HEK293T (cell line): ENCODE data around the gene ZFR2.

ENCODE experiments used
- CTCF ChIA-PET: fragments of 350-600 bp; formaldehyde crosslinking; extraction: SDS; loops from one replicate; lab custom pipeline; 2021; ENCODE audit warnings: antibody characterized with exemption, inconsistent platforms; lab: Yijun Ruan, JAX
- POLR2A ChIA-PET: fragments of 350-600 bp; formaldehyde crosslinking; extraction: SDS; loops from one replicate; lab custom pipeline; 2020; ENCODE audit warnings: antibody characterized with exemption, inconsistent platforms; lab: Yijun Ruan, JAX
- DNase-seq: peaks from one replicate; pipeline ENCODE4 v3.0.0; 2012; ENCODE audit warnings: mixed read lengths; ENCODE audit errors: extremely low spot score
- ARNT ChIP-seq: fragments of 450-650 bp; IDR thresholded peaks from 2 replicates; pipeline ENCODE4 v1.6.1; 2017; ENCODE audit warnings: mild to moderate bottlenecking
- BHLHE40 ChIP-seq: fragments of 450-650 bp; IDR thresholded peaks from 2 replicates; pipeline ENCODE4 v1.6.1; 2016; ENCODE audit warnings: mild to moderate bottlenecking, moderate library complexity, borderline replicate concordance
- CTBP1 ChIP-seq: fragments of 450-650 bp; IDR thresholded peaks from 2 replicates; pipeline ENCODE4 v1.6.1; 2016; ENCODE audit warnings: borderline replicate concordance
- ELF4 ChIP-seq: fragments of 450-650 bp; IDR thresholded peaks from 2 replicates; pipeline ENCODE4 v1.6.1; 2017; ENCODE audit warnings: antibody characterized with exemption
- FOXA1 ChIP-seq: fragments of 450-650 bp; IDR thresholded peaks from 2 replicates; pipeline ENCODE4 v1.6.1; 2016; ENCODE audit warnings: mild to moderate bottlenecking
- FOXK2 ChIP-seq: fragments of 450-650 bp; IDR thresholded peaks from 2 replicates; pipeline ENCODE4 v1.6.1; 2016; ENCODE audit warnings: mild to moderate bottlenecking
- FOXM1 ChIP-seq: fragments of 450-650 bp; IDR thresholded peaks from 2 replicates; pipeline ENCODE4 v1.6.1; 2017; ENCODE audit warnings: mild to moderate bottlenecking, borderline replicate concordance
- HDGF ChIP-seq: fragments of 450-650 bp; IDR thresholded peaks from 2 replicates; pipeline ENCODE4 v1.6.1; 2017; ENCODE audit warnings: antibody characterized with exemption, borderline replicate concordance
- L3MBTL2 ChIP-seq: fragments of 450-650 bp; conservative IDR thresholded peaks from 2 replicates; pipeline ENCODE4 v1.6.1; 2016; ENCODE audit warnings: mild to moderate bottlenecking
- LEF1 ChIP-seq: fragments of 450-650 bp; IDR thresholded peaks from 2 replicates; pipeline ENCODE4 v1.6.1; 2017; ENCODE audit warnings: mild to moderate bottlenecking, borderline replicate concordance
- NFRKB ChIP-seq: fragments of 450-650 bp; IDR thresholded peaks from 2 replicates; pipeline ENCODE4 v1.6.1; 2016; ENCODE audit warnings: mild to moderate bottlenecking, moderate library complexity
- PKNOX1 ChIP-seq: fragments of 450-650 bp; IDR thresholded peaks from 2 replicates; pipeline ENCODE4 v1.6.1; 2016
- SP1 ChIP-seq: fragments of 450-650 bp; IDR thresholded peaks from 2 replicates; pipeline ENCODE4 v1.6.1; 2017
- SUZ12 ChIP-seq: fragments of 450-650 bp; IDR thresholded peaks from 2 replicates; pipeline ENCODE4 v1.6.1; 2016; ENCODE audit warnings: mild to moderate bottlenecking
- TARDBP ChIP-seq: fragments of 450-650 bp; IDR thresholded peaks from 2 replicates; pipeline ENCODE4 v1.6.1; 2016
- ZNF384 ChIP-seq: fragments of 450-650 bp; IDR thresholded peaks from 2 replicates; pipeline ENCODE4 v1.6.1; 2016

Gene ZFR2

GRCh38 chr19:3830621-3831589, 37.9 kb downstream of the ZFR2 start:
- no peak for DNase-seq
- TF ChIP-seq FOXA1 = no peak
- no peak for TF ChIP-seq FOXM1
- no peak for TF ChIP-seq ELF4
- TF ChIP-seq HDGF = no peak
- no peak for TF ChIP-seq PKNOX1
- no peak for TF ChIP-seq FOXK2
- no peak for TF ChIP-seq LEF1
- TF ChIP-seq BHLHE40 = no peak
- no peak for TF ChIP-seq SUZ12
- no peak for TF ChIP-seq SP1
- no peak for TF ChIP-seq TARDBP
- no peak for TF ChIP-seq ARNT
- no peak for TF ChIP-seq L3MBTL2
- no peak for TF ChIP-seq ZNF384
- TF ChIP-seq NFRKB = no peak
- no peak for TF ChIP-seq CTBP1
- CTCF ChIA-PET = interaction anchor here (0.6 kb wide), 1 partner anchor 69 kb away, joined by 3 read pairs; the partner anchor contains the start of gene MRPL54
- POLR2A ChIA-PET = interaction anchor here (0.6 kb wide), 1 partner anchor 107 kb away, joined by 3 read pairs; no protein-coding TSS in a partner anchor

- no peak for DNase-seq
- no peak for TF ChIP-seq ELF4
- no peak for TF ChIP-seq FOXM1
- TF ChIP-seq HDGF = no peak
- no peak for TF ChIP-seq TARDBP
- TF ChIP-seq PKNOX1 = no peak
- TF ChIP-seq SP1 = no peak
- TF ChIP-seq SUZ12 = no peak
- TF ChIP-seq L3MBTL2 = no peak
- no peak for TF ChIP-seq CTBP1
- no peak for TF ChIP-seq LEF1
- no peak for TF ChIP-seq ZNF384
- TF ChIP-seq FOXK2 = no peak
- no peak for TF ChIP-seq BHLHE40
- no peak for TF ChIP-seq ARNT
- no peak for TF ChIP-seq NFRKB
- TF ChIP-seq FOXA1 = no peak
- ChIA-PET POLR2A (no interaction called here), CTCF (no interaction called here)
Measured at GRCh38 chr19:3827306-3827705, 41.5 kb downstream of the ZFR2 start.

- ChIA-PET POLR2A (interaction anchor here (1.8 kb wide), 1 partner anchor 64 kb away, joined by 10 read pairs; the partner anchor contains the start of gene MRPL54), CTCF (no interaction called here)
- DNase-seq = no peak
- TF ChIP-seq CTBP1 (no peak), NFRKB (no peak), ELF4 (no peak), SP1 (no peak), ZNF384 (no peak)
Measured at GRCh38 chr19:3826163-3826562, 42.7 kb downstream of the ZFR2 start.

- ChIA-PET CTCF (no interaction called here), POLR2A (interaction anchor here (1.8 kb wide), 1 partner anchor 63 kb away, joined by 10 read pairs; the partner anchor contains the start of gene MRPL54)
- TF ChIP-seq NFRKB (no peak), L3MBTL2 (no peak)
- no peak for DNase-seq
Measured at GRCh38 chr19:3825286-3825956, 43.4 kb downstream of the ZFR2 start.

- TF ChIP-seq ZNF384 (no peak), ARNT (no peak), FOXK2 (no peak), L3MBTL2 (no peak), SP1 (no peak), BHLHE40 (no peak), LEF1 (no peak), FOXM1 (no peak), CTBP1 (no peak), HDGF (no peak), ELF4 (no peak), FOXA1 (no peak), SUZ12 (no peak), NFRKB (no peak), TARDBP (no peak), PKNOX1 (no peak)
- ChIA-PET POLR2A (interaction anchor here (2.1 kb wide), 1 partner anchor 61 kb away, joined by 13 read pairs; the partner anchor contains the start of gene MRPL54), CTCF (interaction anchor here (2.4 kb wide), 1 partner anchor 61 kb away, joined by 7 read pairs; the partner anchor contains the start of gene MRPL54)
- DNase-seq = no peak
Measured at GRCh38 chr19:3823350-3823713, 45.5 kb downstream of the ZFR2 start.
